GM18907 (cell line): ENCODE measurements around the gene UNC13B.

ENCODE experiments used
- ATAC-seq: cut with Tn5 transposase; IDR thresholded peaks from one replicate; pipeline ENCODE4 v1.9.1; 2021; ENCODE audit warnings: mild to moderate bottlenecking, moderate library complexity; ENCODE audit not compliant: unreplicated experiment

The UNC13B gene

GRCh38 chr9:35318741-35319140 lies 156.9 kb downstream of the UNC13B start:
- no peak for ATAC-seq

GRCh38 chr9:35322075-35322885 lies 160.5 kb downstream of the UNC13B start:
- ATAC-seq, result no peak

- ATAC-seq, result no peak
These were observed 163.2 kb downstream of the UNC13B start for GRCh38 chr9:35324966-35325365.

GRCh38 chr9:35333551-35333950 lies 171.7 kb downstream of the UNC13B start:
- ATAC-seq, result no peak

GRCh38 chr9:35335164-35335563 lies 173.4 kb downstream of the UNC13B start:
- ATAC-seq, result no peak

- ATAC-seq, result no peak
These were observed 176.3 kb downstream of the UNC13B start for GRCh38 chr9:35338086-35338485.

GRCh38 chr9:35338561-35339274 lies 176.9 kb downstream of the UNC13B start:
- ATAC-seq, result no peak

GRCh38 chr9:35340046-35340445 lies 178.2 kb downstream of the UNC13B start:
- no peak for ATAC-seq

GRCh38 chr9:35341021-35341420 lies 179.2 kb downstream of the UNC13B start:
- ATAC-seq, result no peak

GRCh38 chr9:35341585-35341984 lies 179.8 kb downstream of the UNC13B start:
- ATAC-seq, result no peak

GRCh38 chr9:35342221-35342958 lies 180.6 kb downstream of the UNC13B start:
- no peak for ATAC-seq

GRCh38 chr9:35348109-35348508 lies 186.3 kb downstream of the UNC13B start:
- ATAC-seq, result no peak

- no peak for ATAC-seq
These were observed 187.6 kb downstream of the UNC13B start for GRCh38 chr9:35349287-35349990.

- ATAC-seq, result no peak
These were observed 188.4 kb downstream of the UNC13B start for GRCh38 chr9:35350212-35350611.

- no peak for ATAC-seq
These were observed 189.2 kb downstream of the UNC13B start for GRCh38 chr9:35350827-35351549.

- no peak for ATAC-seq
These were observed 192.0 kb downstream of the UNC13B start for GRCh38 chr9:35353731-35354365.

GRCh38 chr9:35355939-35356338 lies 194.1 kb downstream of the UNC13B start:
- ATAC-seq, result no peak

- no peak for ATAC-seq
These were observed 195.3 kb downstream of the UNC13B start for GRCh38 chr9:35357116-35357515.

GRCh38 chr9:35357826-35358225 lies 196.0 kb downstream of the UNC13B start:
- ATAC-seq, result no peak
